HUES64 (cell line): ENCODE results near the gene KCNH1.

Source experiments
- H3K27ac ChIP-seq: 2 replicates; pipeline ENCODE4 v1.7.0; 2013; ENCODE audit warnings: low read depth, low read length, inconsistent platforms
- H3K27me3 ChIP-seq: 2 replicates; pipeline ENCODE4 v1.6.1; 2013; ENCODE audit warnings: mild to moderate bottlenecking, low read length; ENCODE audit not compliant: insufficient read depth
- H3K36me3 ChIP-seq: 2 replicates; pipeline ENCODE4 v1.6.1; 2013; ENCODE audit warnings: mild to moderate bottlenecking, low read length; ENCODE audit not compliant: insufficient read depth
- H3K4me1 ChIP-seq: 2 replicates; pipeline ENCODE4 v1.6.1; 2013; ENCODE audit warnings: mild to moderate bottlenecking, low read length, moderate library complexity; ENCODE audit not compliant: insufficient read depth
- H3K4me3 ChIP-seq: 2 replicates; pipeline ENCODE4 v1.5.1; 2013; ENCODE audit warnings: mild to moderate bottlenecking, low read length, moderate library complexity
- H3K9ac ChIP-seq: 2 replicates; pipeline ENCODE4 v1.6.1; 2013; ENCODE audit warnings: mild to moderate bottlenecking, low read depth, low read length
- H3K9me3 ChIP-seq: 2 replicates; pipeline ENCODE4 v1.6.1; 2013; ENCODE audit warnings: low read depth, low read length; ENCODE audit not compliant: insufficient read depth
- WGBS: fragments of 150-250, 120-280 bp; methylation state at CpG from one replicate; pipeline ENCODE4 v1.1.7; 2013; ENCODE audit warnings: missing lambda C conversion rate; 5-methylcytosine and 5-hydroxymethylcytosine counted together

Gene KCNH1

DNA sequence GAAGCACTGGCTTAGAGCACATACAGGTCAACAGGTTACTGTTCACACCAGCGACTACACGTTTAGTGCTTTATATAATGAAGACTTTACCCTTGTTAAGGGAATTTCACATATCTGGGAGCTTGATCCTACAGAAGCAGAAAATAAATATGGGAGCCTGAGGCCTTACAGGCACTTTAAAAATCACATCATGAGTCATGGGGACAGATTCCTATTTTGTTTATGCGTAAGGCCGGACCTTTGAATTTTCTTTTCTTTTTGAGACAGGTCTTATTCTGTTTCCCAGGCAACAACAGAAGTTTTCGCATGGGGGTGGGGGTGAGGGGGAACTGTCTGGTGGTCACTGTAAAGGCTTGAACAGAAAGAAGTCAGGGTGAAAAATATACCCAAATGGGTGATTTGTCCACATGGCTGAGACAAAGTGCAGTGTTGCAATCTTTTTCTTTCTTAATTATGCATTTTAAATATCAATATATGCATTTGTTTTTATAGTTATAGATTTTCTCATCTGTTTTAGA is 276.7 kb downstream of the KCNH1 start:
- no peak overlapping the region for H3K27ac ChIP-seq
- 94% methylated on average over 5 of the region's 5 CpGs for WGBS
- no peaks in the 10 kb centered on the region for H3K27me3 ChIP-seq
- no peak overlapping the region for H3K9ac ChIP-seq
- no peak overlapping the region for H3K4me3 ChIP-seq
- H3K9me3 ChIP-seq = no peaks in the 10 kb centered on the region
- no peaks in the 10 kb centered on the region for H3K4me1 ChIP-seq
- H3K36me3 ChIP-seq = no peaks in the 10 kb centered on the region

DNA sequence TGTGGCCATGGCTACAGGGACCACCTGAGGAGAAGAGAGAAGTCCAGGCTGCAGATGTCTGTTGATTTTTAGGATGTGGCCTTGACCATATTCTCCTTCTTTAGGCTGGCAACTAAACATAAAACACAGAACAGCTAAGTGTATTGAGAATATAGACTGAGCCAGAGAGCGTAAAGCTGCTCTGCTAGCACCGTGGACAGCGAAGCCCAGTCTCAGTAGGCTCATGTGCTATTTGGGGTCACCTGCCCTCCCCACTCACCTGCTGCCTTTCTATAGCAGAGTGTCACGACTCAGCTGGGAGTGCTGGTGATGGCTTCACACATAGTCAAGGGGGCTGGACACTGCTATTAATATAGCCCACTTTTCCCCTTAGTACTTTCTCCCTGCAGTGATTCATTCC is 278.5 kb downstream of the KCNH1 start:
- Histone ChIP-seq H3K27ac (no peak overlapping the region), H3K27me3 (no peaks in the 10 kb centered on the region), H3K36me3 (no peaks in the 10 kb centered on the region), H3K9ac (no peak overlapping the region), H3K9me3 (no peaks in the 10 kb centered on the region), H3K4me1 (no peaks in the 10 kb centered on the region), H3K4me3 (no peak overlapping the region)
- WGBS = 50% methylated on average over 4 of the region's 4 CpGs

DNA sequence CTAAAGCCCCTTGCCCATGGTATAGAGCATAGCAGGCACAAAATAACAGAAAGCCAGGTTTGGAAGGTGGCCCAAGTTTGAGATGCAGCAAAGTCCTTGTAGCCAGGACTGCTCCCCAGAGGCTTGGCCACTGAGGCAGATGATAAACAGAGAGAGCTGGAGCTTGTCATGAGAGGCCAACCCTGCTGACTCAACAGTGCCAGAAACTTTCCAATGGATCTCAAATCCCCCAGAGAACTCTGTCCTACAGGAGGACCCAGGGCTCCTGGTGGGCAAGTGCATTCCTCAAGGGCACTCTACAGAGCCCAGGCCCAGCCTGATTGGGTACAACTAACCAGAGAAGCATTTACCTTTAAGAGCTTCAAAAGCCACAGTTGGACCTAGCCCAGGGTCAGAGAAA is 280.7 kb downstream of the KCNH1 start:
- Histone ChIP-seq H3K4me1 (no peaks in the 10 kb centered on the region), H3K27me3 (no peaks in the 10 kb centered on the region), H3K9ac (no peak overlapping the region)

DNA sequence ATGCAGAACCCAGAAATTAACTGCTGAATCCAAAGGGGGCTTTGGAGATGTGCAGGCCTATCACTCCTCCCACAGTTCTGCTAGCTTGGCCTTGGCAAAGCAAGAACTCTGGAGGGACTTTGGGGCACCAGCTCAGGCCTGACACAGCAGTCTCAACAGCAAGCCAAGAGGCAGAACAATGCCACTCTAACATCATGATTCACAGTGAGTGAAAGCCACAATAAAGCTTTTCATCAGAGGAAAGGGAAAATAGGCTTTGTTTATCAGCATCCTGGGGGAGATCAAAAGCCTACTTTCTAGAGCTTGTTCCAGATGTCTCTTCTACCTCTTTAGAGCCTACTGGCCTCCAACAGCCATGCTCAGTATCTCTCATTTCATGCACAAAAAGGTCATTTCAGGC is 283.4 kb downstream of the KCNH1 start:
- H3K36me3 ChIP-seq = no peaks in the 10 kb centered on the region
- H3K9me3 ChIP-seq = no peaks in the 10 kb centered on the region
- no peak overlapping the region for H3K27ac ChIP-seq
- no peaks in the 10 kb centered on the region for H3K4me1 ChIP-seq
- H3K9ac ChIP-seq = no peak overlapping the region
- no peak overlapping the region for H3K4me3 ChIP-seq
- no peaks in the 10 kb centered on the region for H3K27me3 ChIP-seq

More for the DNA sequence above, 280.7 kb downstream of the KCNH1 start:
- Histone ChIP-seq H3K4me3 (no peak overlapping the region), H3K27ac (no peak overlapping the region), H3K36me3 (no peaks in the 10 kb centered on the region), H3K9me3 (no peaks in the 10 kb centered on the region)

DNA sequence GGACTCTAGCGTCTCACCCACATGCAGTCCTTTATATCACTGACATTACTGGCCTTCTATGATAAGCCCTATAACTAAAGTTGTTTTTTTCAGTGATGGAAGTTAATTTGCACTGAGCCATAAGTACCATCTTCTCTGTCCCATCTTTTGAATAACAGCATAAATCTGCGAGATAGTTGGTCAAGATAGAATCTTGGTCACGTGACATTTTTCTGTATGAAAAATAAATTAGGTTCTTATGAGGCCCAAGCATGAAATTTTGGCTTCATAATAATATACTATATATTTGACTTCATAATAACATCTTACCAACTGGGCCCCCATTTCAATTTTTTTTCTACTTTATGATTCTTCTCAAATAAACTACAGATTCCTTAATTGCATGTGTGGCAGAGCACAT is 285.5 kb downstream of the KCNH1 start:
- Histone ChIP-seq H3K9ac (no peak overlapping the region), H3K4me3 (no peak overlapping the region), H3K9me3 (no peaks in the 10 kb centered on the region), H3K27me3 (no peaks in the 10 kb centered on the region), H3K36me3 (no peaks in the 10 kb centered on the region), H3K27ac (no peak overlapping the region), H3K4me1 (no peaks in the 10 kb centered on the region)
- WGBS = 100% methylated on average over 1 of the region's 3 CpGs

DNA sequence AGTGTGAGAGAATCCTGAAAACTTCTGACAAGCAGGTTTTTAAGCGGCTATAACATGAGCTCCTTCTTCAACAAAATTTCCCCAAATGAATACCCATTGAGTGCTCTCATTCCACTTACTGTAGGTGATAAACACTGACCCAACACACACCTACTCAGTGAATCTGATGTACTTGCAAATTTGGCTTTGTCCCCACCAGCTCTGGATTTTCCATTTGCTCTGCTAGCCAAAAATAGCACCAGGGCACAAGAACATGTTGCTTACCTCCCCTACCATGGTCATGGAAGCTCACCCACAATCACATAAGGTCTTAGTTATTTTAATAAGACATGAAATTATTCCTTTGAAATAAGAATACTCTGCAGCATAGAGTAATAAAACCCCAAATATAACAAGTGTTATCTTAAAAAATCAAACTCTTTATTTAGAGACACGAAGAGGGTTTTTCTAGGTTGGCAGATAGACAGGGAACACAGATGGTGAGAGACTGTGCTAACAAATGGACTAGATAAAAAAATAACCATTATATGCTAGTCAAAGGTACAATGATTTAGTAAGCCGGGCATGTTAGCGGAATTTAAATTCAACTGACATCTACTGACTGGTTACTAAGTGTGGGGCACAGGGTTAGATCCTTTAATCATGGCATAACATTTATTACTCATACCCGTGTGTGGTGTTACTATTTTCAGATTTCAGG is 291.9 kb downstream of the KCNH1 start:
- Histone ChIP-seq H3K9ac (no peak overlapping the region), H3K4me1 (no peaks in the 10 kb centered on the region), H3K27me3 (no peaks in the 10 kb centered on the region), H3K36me3 (no peaks in the 10 kb centered on the region), H3K9me3 (no peaks in the 10 kb centered on the region), H3K27ac (no peak overlapping the region), H3K4me3 (no peak overlapping the region)
- 90% methylated on average over 3 of the region's 5 CpGs for WGBS

DNA sequence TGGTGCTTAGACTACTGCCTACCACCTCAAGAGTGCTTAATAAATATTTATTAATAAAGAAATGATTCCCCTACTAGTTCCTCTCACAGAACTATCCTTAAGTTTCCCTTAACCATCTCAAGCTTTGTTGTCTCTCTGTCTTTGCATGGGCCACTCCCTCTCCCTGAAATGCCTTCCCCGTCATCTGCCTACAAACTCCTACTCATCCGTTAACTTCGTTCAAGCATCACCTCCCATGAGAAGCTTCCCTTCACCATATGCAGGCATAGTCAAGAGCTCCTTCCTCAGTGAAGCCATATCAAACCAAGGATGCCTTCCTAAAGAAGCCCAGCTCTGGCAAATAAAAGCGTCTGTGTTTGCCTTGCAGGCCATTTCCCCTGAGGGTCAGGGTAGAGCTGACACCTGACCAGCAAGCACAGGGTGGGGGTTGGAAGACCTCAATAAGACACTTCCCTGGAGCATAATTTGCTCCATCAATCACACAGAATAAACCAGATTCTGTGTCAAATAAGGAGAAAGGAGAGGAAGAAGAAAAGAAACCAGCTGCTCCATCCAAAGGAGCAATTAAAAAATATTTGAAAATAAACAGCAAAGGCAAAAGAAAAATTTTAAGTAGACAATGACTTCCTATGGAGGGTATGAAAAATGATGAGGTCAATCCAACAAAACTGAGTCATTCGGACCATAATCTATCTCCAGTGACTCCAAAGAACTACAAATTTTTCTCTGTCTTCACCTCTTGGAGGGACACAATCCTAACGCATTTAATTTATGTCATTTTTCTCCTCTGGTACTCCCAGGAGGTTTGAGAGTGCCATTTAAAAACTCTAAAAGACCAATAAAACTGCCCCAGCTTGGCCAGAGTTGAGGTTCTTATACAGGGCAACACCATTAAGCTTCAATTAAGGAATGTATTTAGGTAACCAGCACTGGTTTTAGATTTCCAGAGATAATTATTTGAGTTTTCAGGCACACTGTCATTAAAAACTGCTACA is 303.6 kb downstream of the KCNH1 start:
- H3K27me3 ChIP-seq = no peaks in the 10 kb centered on the region
- no peaks in the 10 kb centered on the region for H3K9me3 ChIP-seq
- H3K27ac ChIP-seq = no peak overlapping the region
- H3K4me1 ChIP-seq = no peaks in the 10 kb centered on the region
- no peaks in the 10 kb centered on the region for H3K36me3 ChIP-seq
- H3K4me3 ChIP-seq = no peak overlapping the region
- no peak overlapping the region for H3K9ac ChIP-seq
- 91% methylated on average over 6 of the region's 6 CpGs for WGBS

DNA sequence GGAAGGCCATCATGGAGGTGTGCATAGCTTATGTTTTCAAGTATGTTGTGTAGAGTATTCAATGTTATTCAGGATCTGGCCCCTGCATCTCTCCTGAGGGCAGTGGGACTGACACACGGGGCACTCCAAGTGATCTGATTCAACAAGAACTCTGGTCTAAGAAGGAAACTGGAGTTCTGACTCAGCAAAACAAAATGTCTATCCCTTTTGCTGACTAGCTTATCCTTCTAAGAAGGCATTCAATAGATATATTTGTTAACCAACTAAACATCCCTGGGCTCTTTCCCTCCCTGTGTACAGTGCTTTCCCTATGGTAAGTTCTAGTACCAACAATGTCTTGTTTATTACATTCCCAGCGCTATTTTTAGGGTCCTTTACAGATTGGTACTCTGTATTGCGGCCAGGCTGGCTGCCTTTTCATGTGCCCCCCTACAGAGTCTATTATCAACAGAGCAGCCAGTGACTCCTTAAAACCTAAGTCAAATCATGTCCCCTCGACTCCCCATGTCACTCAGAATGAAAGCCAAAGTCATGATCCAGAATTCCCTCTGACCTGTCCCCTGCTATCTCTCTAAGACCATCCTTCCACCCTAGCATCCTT is 304.9 kb downstream of the KCNH1 start:
- Histone ChIP-seq H3K27me3 (no peaks in the 10 kb centered on the region), H3K36me3 (no peaks in the 10 kb centered on the region), H3K9ac (no peak overlapping the region), H3K27ac (no peak overlapping the region), H3K9me3 (no peaks in the 10 kb centered on the region), H3K4me3 (no peak overlapping the region), H3K4me1 (no peaks in the 10 kb centered on the region)
- WGBS = 92% methylated on average over 4 of the region's 4 CpGs

DNA sequence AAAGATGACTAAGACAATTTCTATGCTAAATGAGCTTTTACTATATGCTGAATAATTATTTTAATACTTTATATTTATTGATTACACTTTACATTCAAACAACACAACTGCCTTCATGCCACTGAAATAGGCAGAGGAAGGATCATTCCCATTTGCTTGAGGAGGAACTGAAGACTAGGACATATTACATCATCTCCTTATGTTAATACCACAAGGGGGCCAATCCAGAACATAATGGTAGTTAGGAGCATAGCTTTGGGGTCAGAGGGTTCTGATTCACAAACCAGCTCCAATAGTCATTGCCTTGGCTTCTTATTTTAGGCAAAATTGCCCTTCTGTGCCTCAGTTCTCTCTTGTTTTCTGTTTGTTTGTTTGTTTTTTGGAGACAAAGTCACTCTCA is 306.5 kb downstream of the KCNH1 start:
- H3K36me3 ChIP-seq = no peaks in the 10 kb centered on the region
- no peak overlapping the region for H3K27ac ChIP-seq
- no peak overlapping the region for H3K4me3 ChIP-seq
- no peaks in the 10 kb centered on the region for H3K9me3 ChIP-seq
- no peaks in the 10 kb centered on the region for H3K27me3 ChIP-seq
- no peak overlapping the region for H3K9ac ChIP-seq
- H3K4me1 ChIP-seq = no peaks in the 10 kb centered on the region

DNA sequence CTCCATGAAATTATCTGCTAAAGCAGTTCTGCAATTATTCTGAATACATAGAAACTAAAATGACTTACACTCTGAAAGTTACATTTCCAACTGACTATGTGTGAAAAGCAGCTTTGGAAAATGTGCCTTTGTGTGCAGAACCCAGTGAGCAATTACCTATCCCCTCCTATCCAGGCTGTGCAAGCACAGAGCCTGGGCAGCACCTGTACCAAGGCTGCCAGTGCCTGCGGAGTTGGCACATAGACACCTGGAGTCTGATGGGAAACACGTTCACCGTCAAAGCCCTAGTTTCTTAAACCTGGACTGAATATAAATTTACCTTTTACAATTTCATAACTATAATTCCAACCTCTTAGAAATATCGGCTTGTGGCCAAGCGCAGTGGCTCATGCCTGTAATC is 307.3 kb downstream of the KCNH1 start:
- WGBS = 97% methylated on average over 5 of the region's 5 CpGs
- H3K27me3 ChIP-seq = no peaks in the 10 kb centered on the region

DNA sequence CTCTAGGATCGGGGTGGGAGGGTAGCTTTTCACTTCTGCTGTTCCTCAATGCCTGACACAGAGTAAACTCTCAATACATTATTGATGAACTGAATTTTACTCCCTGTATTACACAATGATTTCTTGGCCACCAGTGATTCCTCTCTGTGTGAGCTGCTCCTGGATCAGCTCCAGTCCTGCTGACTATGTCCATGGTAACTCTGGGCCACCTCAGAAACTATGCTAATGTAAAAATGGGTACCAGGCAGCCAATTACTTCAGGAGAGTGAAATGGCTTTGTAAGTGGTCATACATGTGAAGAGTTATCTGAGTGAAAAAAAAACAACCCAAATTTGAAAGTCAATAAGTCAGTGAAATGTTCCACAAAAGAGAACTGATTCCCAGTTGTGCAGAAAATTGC is 311.0 kb downstream of the KCNH1 start:
- 100% methylated on average over 1 of the region's 1 CpG for WGBS
- Histone ChIP-seq H3K9me3 (no peaks in the 10 kb centered on the region), H3K27me3 (no peaks in the 10 kb centered on the region), H3K9ac (no peak overlapping the region), H3K4me1 (no peaks in the 10 kb centered on the region), H3K27ac (no peak overlapping the region), H3K36me3 (no peaks in the 10 kb centered on the region), H3K4me3 (no peak overlapping the region)

More for the DNA sequence above, 307.3 kb downstream of the KCNH1 start:
- no peak overlapping the region for H3K27ac ChIP-seq
- H3K36me3 ChIP-seq = no peaks in the 10 kb centered on the region
- H3K9me3 ChIP-seq = no peaks in the 10 kb centered on the region
- H3K9ac ChIP-seq = no peak overlapping the region
- H3K4me3 ChIP-seq = no peak overlapping the region
- H3K4me1 ChIP-seq = no peaks in the 10 kb centered on the region
